Stimulated activated CD8-positive, alpha-beta memory T cell treated with anti-CD3 and anti-CD28 coated beads, Interleukin-7, amount 100 ng/mL, for 48 hours (primary cell): Measurements from ENCODE around the gene AIF1L.

Source experiments
- DNase-seq, 2 donors: peaks; one replicate each; pipeline ENCODE4 v3.0.0-alpha.2; 2020; ENCODE audit warnings: low read depth in 1 of 2; ENCODE audit errors: extremely low read depth in 1 of 2

Gene AIF1L

DNA sequence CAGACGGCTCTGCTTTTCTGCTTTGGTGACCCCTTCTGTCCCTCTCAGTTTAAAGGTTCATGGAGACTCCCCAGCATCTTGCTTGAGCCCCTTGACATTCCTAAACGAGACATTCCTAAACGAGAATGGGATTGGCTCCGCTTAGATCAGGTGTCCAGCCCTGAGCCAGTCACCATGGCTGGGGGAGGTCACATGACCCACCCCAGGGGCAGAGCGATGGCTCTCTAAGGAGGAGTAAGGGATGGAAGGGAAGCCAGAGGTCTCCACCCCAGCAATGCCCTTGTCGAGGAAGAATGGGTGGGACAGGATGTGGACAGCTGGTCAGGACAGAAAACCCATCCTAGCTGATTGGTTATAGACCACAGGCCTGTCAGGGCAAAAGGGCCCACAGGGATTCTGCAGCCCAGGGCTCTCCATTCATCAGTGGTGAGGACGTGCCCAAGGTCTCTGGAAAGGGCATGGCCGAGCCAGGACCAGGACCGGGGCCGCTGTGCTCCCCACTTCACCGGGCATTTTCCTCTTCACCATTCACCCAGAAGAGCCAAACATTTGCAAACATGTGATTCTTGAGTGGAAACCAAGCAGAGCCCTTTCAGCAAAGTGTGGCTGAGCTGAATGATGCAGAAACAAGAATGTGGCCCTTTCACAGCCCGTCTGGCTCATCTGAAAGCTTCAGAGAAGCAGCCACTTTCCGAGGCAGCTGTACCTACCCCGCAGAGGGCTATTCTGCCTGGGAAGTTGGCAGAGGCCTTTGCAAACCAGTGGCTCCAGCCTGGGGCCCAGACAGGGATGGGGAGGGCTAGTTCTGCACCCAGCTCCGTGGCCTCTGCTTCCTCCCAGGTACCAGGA lies 19.8 kb upstream of the AIF1L start:
- no peak for DNase-seq

DNA sequence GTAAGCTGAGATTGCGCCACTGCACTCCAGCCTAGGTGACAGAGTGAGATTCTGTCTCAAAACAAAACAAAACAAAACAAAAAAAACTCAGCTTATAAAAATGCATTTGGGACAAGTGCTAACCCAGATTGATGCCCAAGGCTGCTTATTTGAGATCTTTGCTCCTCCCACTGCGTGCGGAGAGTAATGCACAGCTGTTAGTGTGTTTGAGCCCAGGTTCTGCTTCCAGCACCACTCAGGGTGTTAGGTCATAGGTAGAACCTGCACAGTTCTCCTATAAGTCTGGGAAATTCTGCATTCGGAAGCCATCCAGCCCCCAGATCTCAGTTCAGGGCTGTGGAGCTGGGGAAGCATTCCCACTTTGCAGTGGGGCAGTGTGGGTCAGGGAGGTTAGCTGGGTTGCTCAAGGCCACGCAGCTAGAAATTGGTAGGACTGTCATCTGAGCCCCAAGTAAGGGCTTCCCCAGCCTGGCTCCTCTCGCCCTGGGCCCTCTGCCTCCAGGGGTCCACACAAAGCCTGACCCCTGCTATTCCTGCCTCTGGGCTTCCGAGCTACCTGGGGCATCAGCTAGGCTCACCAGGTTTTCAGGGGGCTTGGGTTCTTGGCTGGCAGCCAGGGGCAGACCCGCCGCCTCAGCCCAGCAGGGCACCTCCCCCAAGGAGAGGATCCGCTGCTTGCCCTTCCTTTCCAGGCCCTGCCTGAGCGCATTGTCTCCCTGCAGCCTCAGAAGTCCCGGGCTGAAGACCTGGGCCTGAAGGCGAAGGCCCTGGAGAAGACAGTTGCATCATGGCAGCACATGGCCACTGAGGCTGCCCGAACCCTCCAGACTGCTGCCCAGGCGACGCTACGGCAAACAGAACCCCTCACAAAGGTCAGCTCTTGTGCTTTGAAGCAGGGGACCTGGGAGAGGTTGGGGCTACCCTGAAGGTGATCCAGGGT lies 17.6 kb upstream of the AIF1L start:
- no peak for DNase-seq

DNA sequence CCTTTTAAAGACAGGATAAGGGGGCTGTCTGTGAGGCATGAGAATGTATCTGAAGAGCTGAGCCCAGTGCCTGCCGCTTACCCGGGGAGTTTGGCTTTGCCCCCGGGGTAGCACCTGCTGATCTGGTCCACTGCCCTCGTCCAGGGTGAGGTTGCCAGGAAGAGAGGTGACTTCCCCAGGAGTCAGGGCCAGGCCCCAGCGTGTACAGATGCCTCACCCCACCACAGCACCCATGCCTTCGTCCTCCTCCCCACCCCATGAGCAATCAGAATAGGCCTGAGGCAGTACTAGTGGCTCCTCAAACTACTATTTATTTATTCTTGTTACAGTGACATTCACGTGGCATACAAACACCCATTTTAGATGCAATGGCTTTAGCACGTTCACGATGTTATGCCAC lies 15.7 kb upstream of the AIF1L start:
- no peak for DNase-seq

DNA sequence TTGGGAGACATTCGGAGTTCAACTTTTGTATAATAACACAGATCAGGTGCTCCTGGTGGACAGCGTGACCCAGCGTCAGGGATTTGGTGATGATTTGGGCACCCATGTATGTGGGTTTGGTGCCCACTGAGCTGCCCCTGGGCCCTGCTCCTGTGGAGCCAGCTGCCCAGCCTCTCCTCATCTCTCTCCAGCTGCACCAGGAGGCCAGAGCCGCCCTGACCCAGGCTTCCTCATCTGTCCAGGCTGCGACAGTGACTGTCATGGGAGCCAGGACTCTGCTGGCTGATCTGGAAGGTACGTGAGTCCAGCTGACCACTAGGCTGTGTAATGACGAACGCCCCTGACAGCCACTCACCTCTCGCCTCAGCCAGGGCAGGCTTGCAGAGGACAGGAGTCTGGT lies 14.5 kb upstream of the AIF1L start:
- no peak for DNase-seq

DNA sequence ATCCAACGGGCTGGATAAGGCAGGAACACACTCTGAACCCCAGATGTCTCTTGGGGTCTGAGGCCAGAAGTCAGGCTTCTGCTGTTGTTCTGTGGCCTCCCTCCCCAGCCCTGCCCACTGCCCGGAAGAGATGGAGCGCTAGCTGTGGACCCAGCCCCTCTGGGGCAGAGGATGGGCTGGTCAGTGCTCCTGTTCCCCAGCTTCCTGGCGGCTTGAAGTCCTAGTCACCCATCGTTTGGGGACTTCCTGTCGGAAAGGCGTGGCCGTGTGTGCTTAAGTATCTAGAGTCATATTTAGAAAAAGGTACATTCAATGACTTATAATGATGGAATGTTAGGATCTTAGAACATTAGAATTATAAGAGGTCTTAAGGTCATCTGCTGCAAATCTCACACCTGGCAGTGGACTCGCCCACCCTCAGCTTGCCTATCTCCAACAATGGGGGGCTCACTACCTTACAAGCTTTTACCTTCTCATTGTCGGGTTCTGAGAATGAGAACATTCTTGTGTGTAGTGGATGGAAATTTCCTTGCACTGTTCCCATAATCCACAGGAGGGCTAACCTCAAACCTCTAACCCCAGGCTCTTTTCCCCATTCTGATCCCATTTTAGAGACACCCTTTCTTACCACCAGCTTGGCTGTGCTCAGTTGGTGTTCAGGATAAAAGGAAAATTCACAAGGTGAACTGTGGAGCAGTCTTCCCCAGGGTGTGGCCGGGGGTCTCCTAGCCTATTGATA lies 13.4 kb upstream of the AIF1L start:
- no peak for DNase-seq

DNA sequence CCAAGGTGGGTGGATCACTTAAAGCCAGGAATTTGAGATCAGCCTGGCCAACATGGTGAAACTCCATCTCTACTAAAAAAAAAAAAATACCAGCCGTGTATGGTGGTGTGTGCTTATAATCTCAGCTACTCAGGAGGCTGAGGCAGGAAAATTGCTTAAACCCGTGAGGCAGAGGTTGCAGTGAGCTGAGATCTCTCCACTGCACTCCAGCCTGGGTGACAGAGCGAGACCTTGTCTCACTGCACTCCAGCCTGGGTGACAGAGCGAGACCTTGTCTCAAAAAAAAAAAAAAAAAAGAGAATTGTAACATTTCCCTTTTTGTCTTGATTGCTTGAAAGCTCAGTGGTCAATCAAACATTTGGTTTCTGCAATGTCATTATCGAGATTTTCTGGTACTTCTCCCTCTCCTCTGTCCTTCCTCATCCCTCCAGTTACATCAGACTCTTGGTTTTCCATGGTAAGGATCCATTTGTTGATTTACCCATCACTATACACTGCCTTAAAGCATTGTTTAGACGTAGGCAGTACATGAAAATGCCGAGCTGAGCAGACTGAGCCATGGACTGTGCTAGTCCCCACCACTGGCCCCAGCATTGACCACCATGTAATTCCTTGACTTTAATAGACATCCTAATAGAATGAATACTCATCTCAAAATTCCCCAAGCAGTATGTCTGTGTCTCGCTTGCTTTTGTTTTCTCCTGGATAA lies 11.5 kb upstream of the AIF1L start:
- no peak for DNase-seq

DNA sequence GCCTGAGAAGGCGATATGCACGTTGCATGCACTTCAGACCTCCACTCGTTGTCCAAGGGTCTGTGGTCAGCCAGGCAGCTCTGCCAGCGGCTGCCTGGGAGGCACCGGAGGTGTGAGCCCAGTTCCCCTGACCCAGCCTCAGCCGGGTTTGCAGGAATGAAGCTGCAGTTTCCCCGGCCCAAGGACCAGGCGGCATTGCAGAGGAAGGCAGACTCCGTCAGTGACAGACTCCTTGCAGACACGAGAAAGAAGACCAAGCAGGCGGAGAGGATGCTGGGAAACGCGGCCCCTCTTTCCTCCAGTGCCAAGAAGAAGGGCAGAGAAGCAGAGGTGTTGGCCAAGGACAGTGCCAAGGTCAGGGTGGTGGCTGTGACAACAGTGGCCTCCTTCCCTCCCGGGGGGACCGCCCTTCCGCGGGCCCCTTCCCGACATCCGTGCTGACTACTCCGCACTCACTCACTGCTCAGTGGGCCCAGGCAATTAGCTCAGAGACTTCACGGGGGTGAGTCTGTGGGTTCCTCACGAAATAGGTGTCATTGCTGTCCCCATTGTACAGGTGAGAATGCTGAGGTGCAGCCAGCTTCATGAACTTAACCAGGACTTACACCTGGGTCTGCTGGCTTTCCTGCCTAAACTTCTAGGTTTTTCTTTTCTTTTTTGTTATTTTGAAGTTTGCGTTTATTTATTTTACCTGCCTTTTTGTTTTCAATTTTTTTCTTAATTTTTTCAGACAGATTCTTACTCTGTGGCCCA lies 10.8 kb upstream of the AIF1L start:
- DNase-seq = no peak

DNA sequence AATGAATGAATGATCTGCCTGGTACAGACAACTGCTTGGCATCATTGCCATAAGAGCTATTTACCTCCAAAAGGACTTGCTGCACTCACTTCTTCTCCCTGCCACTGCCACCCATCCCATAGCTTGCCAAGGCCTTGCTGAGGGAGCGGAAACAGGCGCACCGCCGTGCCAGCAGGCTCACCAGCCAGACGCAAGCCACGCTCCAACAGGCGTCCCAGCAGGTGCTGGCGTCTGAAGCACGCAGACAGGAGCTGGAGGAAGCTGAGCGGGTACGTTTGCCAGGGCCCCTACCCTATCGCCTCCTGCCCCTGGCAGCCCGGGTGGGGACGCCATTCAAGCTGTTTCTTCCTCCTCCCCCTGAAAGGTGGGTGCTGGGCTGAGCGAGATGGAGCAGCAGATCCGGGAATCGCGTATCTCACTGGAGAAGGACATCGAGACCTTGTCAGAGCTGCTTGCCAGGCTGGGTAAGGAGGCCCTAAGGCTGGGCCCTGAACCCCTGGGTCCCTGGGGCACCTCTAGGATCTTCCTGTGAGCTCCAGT lies 8.9 kb upstream of the AIF1L start:
- DNase-seq = no peak

DNA sequence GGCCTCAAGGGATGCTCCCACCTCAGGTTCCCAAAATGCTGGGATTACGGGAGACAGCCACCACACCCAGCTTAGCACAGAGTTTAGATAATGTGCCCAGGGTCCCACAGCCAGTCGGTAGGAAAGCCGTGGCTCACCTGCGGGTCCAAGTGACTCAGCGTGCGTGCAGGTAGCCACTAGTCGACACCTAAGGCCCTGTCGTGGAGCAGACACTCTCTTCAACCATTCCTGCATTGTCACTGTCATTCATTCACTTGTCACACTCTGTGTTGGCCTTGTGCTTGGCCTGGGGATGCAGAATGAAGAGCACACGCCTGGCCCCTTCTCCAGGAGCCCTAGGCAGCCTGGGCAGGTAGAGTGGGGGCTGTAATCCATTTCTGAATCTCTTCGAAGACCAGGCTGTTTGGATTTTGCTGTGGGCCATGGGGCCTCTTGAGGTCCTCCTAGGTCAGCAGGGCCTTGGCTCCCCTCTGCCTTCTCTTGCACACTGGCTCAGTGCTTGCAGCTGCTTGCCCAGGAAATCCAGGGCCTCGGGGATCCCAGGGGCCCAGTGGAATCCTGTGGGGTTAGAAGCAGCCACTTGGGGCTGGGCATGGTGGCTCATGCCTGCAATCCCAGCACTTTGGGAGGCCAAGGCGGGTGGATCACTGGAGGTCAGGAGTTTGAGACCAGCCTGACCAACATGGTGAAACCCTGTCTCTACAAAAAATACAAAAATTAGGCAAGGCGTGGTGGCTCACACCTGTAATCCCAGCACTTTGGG lies 6.1 kb upstream of the AIF1L start:
- no peak for DNase-seq

DNA sequence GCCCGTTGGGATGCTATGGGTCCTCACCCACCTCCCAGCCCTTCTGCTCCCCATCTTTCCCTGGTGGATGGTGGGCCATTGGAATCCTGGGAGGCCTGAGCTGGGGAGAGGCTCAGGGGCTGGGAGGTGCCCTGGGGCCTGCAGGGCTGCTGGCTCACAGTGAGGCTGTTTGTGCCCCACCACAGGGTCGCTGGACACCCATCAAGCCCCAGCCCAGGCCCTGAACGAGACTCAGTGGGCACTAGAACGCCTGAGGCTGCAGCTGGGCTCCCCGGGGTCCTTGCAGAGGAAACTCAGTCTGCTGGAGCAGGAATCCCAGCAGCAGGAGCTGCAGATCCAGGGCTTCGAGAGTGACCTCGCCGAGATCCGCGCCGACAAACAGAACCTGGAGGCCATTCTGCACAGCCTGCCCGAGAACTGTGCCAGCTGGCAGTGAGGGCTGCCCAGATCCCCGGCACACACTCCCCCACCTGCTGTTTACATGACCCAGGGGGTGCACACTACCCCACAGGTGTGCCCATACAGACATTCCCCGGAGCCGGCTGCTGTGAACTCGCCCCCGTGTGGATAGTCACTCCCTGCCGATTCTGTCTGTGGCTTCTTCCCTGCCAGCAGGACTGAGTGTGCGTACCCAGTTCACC lies 4.9 kb upstream of the AIF1L start:
- no peak for DNase-seq

DNA sequence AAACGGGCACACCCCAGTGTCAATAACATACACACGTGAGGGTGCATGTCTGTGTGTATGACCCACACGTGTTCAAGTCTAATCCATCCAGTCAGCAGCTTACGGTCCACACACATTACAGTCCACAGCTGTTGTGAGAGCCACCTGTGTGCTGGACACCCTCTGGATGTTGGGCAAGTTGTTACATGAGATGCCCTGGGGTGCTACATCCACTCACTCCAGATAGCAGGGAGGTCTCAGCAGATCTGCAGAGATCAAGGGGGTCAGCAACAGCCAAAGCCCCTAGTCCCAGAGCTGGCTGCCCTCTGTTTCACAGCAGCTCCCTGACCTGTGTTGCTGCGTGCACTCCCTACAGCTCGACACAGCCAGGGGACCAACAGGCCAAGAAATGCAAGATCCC lies 4.3 kb upstream of the AIF1L start:
- no peak for DNase-seq

DNA sequence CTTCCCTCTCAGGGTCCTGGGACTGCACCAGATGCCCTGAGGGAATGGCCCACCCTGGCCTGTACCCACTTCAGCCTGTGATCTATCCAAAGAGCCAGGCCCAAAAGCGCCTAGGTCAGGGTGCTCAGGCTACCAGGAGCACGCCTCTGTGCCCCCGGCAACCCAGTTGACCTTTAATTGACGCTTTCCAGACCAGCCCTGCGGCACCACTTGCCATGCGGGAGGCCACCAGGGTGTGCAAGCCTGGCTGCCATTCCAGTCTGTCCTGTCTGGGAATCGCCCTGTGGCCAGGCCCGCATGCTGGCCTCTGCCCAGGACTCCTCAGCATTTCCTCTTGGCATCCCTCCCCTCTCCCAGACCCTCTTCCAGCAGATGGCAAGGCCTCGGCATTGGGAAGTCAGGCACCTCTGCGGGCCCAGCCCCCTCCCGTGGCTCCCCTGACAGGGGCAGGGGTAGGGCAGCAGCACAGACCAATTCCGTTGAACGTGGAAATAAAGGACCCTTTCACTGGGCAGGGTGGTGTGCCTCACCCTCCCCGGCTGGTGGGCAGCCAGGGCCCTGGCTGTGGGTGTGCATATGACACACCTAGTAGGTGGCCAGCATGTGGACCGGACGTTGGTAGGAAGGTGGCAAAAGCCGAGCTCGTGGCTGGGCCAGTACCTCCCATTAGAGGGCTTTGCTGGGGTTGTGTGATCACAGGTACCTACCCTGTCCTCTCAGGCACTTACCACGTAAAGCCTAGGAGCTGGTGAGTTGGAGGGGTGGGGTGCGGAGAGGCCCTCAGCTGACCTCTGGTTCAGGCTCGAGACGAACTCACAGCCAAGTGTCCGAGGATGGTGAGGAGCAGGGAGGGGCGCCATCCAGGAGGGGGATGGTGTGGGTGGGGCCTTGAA lies 3.5 kb upstream of the AIF1L start:
- no peak for DNase-seq

DNA sequence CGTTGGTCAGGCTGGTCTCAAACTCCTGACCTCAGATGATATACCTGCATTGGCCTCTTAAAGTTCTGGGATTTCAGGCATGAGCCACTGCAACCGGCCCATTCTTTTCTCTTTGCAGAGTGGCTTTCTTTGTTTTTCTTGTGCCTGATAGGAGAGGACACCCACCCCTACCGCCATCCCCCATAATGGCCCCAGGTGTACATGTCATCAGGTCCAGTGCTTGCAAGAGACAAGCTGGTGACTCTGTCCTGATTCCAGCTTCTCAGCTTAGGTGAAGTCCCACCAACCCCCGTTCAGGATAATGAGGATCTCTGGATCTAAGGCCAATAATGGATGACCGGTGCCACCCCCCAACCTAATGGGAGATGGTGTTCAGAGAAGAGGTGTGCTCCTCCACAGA lies 2.3 kb upstream of the AIF1L start:
- no peak for DNase-seq

DNA sequence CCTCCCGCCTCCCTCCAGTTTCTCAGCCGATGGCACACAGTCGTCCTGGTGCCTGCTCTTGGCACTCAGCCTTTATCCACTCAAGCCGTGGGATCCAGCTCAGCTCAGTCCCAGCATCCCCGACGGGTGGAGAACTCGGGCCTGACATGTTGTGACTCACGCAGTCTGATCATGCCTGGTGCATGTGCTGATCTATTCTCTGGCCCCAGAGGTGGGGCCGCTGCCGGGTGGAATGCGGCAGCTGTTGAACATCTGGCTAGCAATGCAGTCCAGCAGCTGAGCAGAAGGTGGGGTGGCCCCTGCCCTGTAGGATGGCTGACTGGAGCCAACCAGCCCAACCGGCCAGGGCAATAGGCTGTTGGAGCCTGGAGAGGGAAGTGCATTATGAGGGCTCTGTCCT lies 1.7 kb upstream of the AIF1L start:
- DNase-seq = no peak

DNA sequence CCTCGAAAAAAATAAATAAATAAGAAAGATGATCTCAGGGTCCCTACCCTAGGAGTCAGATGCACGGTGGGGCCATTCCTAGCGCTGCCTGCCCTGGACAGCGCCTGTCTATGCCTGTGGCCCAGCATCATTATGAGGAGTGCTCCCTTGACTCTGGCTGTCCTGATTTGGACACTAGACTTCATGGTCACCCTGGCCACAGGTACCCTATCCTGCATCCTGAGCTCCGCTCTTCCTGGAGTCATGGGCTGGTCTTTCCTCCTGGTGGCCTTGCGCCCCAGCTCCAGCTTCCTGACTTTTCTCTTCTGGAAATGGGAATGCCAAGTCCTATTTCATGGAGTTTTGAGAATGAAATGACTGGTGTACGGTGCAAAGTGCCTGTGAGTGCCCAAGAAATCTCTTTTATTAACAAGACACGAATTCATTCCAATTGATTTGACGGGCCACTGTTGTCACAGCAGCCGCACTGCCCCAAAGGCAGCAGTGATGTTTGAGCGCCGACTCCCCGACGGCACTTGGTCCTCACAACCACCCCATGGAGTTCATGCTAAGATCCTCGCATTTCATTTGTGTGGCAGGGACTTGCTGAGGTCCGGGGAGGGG lies 564 bp upstream of the AIF1L start:
- no peak for DNase-seq

DNA sequence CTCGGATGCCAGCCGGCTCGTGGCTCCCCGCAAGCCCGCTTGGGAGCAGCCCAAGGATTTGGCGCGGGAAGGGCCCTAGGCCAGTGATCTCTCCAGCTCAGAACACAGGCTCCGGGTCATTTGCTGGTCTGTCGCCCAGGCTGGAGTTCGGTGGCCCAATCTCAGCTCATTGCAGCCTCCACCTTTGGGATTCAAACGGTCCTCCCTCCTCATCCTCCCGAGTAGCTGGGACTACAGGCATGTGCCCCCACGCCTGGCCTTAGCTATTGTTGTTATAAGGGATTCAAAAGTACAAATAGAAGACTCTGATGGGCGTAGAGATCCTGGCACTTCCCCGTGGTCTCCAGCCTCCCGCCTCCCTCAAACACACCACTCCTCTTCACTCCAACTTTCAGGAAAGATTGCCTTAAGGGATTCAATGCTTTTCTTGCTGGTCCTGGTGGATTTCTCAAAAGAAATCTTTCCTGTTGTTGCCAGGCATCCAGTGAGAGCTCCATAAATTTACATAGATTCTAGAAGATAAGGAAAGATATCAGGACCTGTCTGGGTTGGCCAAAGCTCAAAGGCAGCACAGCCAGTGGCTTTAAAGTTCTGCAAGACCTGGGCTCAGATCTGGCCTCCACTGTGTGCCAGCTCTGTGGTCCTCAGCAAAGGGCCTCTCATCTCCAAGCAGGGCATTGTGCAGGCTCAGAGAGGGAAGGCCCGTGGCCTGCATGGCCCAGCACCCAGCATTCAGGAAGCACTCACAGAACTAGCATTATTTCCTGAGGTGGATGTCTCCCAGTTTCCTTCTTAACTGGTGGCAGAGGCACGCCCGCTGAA lies 1.0 kb downstream of the AIF1L start:
- no peak for DNase-seq
